ENCODE results near the gene PLA2G2C. TPM values are rescaled to one million over a fixed set of nuclear protein-coding genes. Genes with fewer than 3 reads are reported as not detected.
A peak's percentile ranks its signal among the peaks of the same experiment; 100 is the strongest.
"Not testable (repeated sequence)": the region's sequence is repeated elsewhere in the genome, so short reads cannot be mapped to it uniquely, and the experiment has no call there.

Gene PLA2G2C
- total and polyA plus RNA-seq, 2 experiments from 2014 or later, result not detected

DNA sequence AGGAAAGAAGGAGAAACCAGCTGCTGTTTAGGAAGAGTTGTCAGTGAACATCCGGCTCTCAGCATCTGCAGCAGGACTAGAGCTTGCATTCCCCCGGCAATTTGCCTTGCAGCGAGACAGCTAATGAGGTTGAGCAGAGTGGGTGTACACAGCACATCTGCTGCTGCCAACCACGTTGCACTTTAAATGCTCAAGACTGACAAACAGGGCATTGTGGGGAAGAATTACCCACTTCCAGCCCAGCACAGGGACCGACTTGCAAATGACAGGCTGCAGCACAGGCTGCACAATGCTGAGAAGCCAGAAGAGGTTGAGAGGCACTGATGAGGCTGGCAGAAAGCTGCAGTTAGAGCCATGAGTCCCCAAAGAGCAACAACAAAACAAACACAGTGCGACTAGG, 47.5 kb upstream of the PLA2G2C start:
- no peaks in the 10 kb centered on the region for H3K27me3 ChIP-seq (ENCODE audit: insufficient read depth)
- H3K79me2 ChIP-seq (replicated peaks; ENCODE audit: insufficient read depth), result no peaks in the 10 kb centered on the region
- no peaks in the 10 kb centered on the region for H3F3A ChIP-seq (replicated peaks; ENCODE audit: low read depth)
- peak overlapping the region; percentile 90 for H2AFZ ChIP-seq
- H4K20me1 ChIP-seq (replicated peaks; ENCODE audit: insufficient read depth), result no peaks in the 10 kb centered on the region
- peak; percentile 31; the same call in 1 of the 3 replicates for ATAC-seq
- Mint-ChIP-seq H3K27me3 (ENCODE audit: insufficient read depth, low read depth, poor library complexity) (peaks cover 4% of the 10 kb centered on the region), H3K4me3 (no peak overlapping the region), H3K27ac (no peak overlapping the region), H3K4me1 (peaks cover 18% of the 10 kb centered on the region), H3K9me3 (no peaks in the 10 kb centered on the region), H3K36me3 (ENCODE audit: low read depth) (no peaks in the 10 kb centered on the region)
- no peaks in the 10 kb centered on the region for H3K4me1 ChIP-seq (ENCODE audit: insufficient read depth)
- no peaks in the 10 kb centered on the region for H3K36me3 ChIP-seq (ENCODE audit: insufficient read depth)
- DNase-seq (ENCODE audit: low spot score), result no peak
- no peak for TF ChIP-seq CREB1 (CRISPR knock-in tag; IDR thresholded peaks at IDR 0.05; ENCODE audit: low read depth)
- no peak for TF ChIP-seq ZNF114 (CRISPR knock-in tag; IDR thresholded peaks at IDR 0.05)
- H3K4me2 ChIP-seq, result no peak overlapping the region
- no peak overlapping the region for H3K27ac ChIP-seq (ENCODE audit: low read depth)
- no peak overlapping the region for H3K4me3 ChIP-seq
- no peaks in the 10 kb centered on the region for H3K9me2 ChIP-seq (ENCODE audit: insufficient read depth)

DNA sequence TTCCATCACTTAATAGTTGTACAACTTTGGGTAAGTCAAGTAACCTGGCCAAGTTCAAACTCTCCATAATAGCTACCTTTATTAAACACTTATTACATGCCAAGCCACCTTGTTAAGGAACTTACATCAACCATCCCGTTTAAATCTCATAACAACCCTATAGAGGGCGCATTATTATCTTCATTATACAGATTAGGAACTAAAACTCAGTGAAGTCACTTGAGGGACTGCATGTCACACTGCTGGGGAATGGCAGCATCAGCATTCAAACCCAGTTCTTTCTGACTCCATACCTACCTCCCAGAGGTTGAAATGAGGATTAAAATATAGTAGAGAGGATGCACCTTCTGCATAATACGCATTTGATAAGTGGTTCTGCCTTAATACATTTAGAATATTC, 47.1 kb upstream of the PLA2G2C start:
- H3K27ac ChIP-seq (ENCODE audit: low read depth), result no peak overlapping the region
- no peaks in the 10 kb centered on the region for H3K79me2 ChIP-seq (replicated peaks; ENCODE audit: insufficient read depth)
- DNase-seq (ENCODE audit: low spot score) (peak; percentile 73), ATAC-seq (peak; percentile 77)
- H3K27me3 Mint-ChIP-seq (ENCODE audit: insufficient read depth, low read depth, poor library complexity), result peaks cover 6% of the 10 kb centered on the region
- H3K4me3 ChIP-seq, result no peak overlapping the region
- H3K27ac Mint-ChIP-seq, result no peak overlapping the region
- H3K9me3 Mint-ChIP-seq, result no peaks in the 10 kb centered on the region
- H3K36me3 Mint-ChIP-seq (ENCODE audit: low read depth), result no peaks in the 10 kb centered on the region
- no peak overlapping the region for H3K4me2 ChIP-seq
- H3K36me3 ChIP-seq (ENCODE audit: insufficient read depth), result no peaks in the 10 kb centered on the region
- TF ChIP-seq, protein P1, sequence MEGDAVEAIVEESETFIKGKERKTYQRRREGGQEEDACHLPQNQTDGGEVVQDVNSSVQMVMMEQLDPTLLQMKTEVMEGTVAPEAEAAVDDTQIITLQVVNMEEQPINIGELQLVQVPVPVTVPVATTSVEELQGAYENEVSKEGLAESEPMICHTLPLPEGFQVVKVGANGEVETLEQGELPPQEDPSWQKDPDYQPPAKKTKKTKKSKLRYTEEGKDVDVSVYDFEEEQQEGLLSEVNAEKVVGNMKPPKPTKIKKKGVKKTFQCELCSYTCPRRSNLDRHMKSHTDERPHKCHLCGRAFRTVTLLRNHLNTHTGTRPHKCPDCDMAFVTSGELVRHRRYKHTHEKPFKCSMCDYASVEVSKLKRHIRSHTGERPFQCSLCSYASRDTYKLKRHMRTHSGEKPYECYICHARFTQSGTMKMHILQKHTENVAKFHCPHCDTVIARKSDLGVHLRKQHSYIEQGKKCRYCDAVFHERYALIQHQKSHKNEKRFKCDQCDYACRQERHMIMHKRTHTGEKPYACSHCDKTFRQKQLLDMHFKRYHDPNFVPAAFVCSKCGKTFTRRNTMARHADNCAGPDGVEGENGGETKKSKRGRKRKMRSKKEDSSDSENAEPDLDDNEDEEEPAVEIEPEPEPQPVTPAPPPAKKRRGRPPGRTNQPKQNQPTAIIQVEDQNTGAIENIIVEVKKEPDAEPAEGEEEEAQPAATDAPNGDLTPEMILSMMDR (conservative IDR thresholded peaks at IDR 0.05; ENCODE audit: low read depth in 2 of 2), result peak; percentile 51 to 56
- TF ChIP-seq CREB1 (CRISPR knock-in tag; IDR thresholded peaks at IDR 0.05; ENCODE audit: low read depth), result no peak
- TF ChIP-seq, protein P2, sequence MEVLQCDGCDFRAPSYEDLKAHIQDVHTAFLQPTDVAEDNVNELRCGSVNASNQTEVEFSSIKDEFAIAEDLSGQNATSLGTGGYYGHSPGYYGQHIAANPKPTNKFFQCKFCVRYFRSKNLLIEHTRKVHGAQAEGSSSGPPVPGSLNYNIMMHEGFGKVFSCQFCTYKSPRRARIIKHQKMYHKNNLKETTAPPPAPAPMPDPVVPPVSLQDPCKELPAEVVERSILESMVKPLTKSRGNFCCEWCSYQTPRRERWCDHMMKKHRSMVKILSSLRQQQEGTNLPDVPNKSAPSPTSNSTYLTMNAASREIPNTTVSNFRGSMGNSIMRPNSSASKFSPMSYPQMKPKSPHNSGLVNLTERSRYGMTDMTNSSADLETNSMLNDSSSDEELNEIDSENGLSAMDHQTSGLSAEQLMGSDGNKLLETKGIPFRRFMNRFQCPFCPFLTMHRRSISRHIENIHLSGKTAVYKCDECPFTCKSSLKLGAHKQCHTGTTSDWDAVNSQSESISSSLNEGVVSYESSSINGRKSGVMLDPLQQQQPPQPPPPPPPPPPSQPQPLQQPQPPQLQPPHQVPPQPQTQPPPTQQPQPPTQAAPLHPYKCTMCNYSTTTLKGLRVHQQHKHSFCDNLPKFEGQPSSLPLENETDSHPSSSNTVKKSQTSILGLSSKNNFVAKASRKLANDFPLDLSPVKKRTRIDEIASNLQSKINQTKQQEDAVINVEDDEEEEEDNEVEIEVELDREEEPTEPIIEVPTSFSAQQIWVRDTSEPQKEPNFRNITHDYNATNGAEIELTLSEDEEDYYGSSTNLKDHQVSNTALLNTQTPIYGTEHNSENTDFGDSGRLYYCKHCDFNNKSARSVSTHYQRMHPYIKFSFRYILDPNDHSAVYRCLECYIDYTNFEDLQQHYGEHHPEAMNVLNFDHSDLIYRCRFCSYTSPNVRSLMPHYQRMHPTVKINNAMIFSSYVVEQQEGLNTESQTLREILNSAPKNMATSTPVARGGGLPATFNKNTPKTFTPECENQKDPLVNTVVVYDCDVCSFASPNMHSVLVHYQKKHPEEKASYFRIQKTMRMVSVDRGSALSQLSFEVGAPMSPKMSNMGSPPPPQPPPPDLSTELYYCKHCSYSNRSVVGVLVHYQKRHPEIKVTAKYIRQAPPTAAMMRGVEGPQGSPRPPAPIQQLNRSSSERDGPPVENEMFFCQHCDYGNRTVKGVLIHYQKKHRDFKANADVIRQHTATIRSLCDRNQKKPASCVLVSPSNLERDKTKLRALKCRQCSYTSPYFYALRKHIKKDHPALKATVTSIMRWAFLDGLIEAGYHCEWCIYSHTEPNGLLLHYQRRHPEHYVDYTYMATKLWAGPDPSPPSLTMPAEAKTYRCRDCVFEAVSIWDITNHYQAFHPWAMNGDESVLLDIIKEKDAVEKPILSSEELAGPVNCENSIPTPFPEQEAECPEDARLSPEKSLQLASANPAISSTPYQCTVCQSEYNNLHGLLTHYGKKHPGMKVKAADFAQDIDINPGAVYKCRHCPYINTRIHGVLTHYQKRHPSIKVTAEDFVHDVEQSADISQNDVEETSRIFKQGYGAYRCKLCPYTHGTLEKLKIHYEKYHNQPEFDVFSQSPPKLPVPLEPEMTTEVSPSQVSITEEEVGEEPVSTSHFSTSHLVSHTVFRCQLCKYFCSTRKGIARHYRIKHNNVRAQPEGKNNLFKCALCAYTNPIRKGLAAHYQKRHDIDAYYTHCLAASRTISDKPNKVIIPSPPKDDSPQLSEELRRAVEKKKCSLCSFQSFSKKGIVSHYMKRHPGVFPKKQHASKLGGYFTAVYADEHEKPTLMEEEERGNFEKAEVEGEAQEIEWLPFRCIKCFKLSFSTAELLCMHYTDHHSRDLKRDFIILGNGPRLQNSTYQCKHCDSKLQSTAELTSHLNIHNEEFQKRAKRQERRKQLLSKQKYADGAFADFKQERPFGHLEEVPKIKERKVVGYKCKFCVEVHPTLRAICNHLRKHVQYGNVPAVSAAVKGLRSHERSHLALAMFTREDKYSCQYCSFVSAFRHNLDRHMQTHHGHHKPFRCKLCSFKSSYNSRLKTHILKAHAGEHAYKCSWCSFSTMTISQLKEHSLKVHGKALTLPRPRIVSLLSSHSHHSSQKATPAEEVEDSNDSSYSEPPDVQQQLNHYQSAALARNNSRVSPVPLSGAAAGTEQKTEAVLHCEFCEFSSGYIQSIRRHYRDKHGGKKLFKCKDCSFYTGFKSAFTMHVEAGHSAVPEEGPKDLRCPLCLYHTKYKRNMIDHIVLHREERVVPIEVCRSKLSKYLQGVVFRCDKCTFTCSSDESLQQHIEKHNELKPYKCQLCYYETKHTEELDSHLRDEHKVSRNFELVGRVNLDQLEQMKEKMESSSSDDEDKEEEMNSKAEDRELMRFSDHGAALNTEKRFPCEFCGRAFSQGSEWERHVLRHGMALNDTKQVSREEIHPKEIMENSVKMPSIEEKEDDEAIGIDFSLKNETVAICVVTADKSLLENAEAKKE (CRISPR knock-in tag; IDR thresholded peaks at IDR 0.05), result no peak
- TF ChIP-seq ZNF331 (CRISPR knock-in tag; IDR thresholded peaks at IDR 0.05; ENCODE audit: low read depth), result no peak
- no peak for TF ChIP-seq ZNF114 (CRISPR knock-in tag; IDR thresholded peaks at IDR 0.05)
- no peak for TF ChIP-seq NANOG (IDR thresholded peaks at IDR 0.05; ENCODE audit: borderline replicate concordance)
- TF ChIP-seq EZH2 (IDR thresholded peaks at IDR 0.05; ENCODE audit: low read depth, unreplicated experiment), result no peak
- no peak for TF ChIP-seq JUNB (IDR thresholded peaks at IDR 0.05; ENCODE audit: unreplicated experiment)
- TF ChIP-seq STAT1 (IDR thresholded peaks at IDR 0.05; ENCODE audit: unreplicated experiment), result no peak
- H3K9me2 ChIP-seq (ENCODE audit: insufficient read depth), result no peaks in the 10 kb centered on the region
- H3K4me1 ChIP-seq (ENCODE audit: insufficient read depth), result no peaks in the 10 kb centered on the region
- H4K20me1 ChIP-seq (replicated peaks; ENCODE audit: insufficient read depth), result no peaks in the 10 kb centered on the region
- H3K4me1 Mint-ChIP-seq, result peaks cover 18% of the 10 kb centered on the region
- no peaks in the 10 kb centered on the region for H3K27me3 ChIP-seq (ENCODE audit: insufficient read depth)
- H3F3A ChIP-seq (replicated peaks; ENCODE audit: low read depth), result no peaks in the 10 kb centered on the region
- no peak overlapping the region for H3K4me3 Mint-ChIP-seq
- H2AFZ ChIP-seq, result no peak overlapping the region

DNA sequence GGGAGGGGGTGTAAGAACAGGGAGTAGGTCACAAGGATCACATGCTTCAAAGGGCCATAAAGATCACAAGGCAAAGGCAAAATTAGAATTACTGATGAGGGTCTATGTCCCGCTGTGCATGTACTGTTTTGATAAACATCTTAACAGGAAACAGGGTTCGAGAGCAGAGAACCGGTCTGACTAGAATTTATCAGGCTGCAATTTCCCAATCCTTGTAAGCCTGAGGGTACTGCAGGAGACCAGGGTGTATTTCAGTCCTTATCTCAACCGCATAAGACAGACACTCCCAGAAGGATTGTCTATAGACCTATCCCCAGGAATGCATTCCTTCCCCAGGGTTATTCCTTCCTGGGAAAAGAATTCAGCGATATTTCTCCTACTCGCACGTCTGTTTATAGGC, 46.2 kb upstream of the PLA2G2C start:
- not testable (repeated sequence) for H3K27ac ChIP-seq (ENCODE audit: low read depth); H3K27me3 Mint-ChIP-seq (ENCODE audit: insufficient read depth, low read depth, poor library complexity); H3K4me1 ChIP-seq (ENCODE audit: insufficient read depth); DNase-seq (ENCODE audit: low spot score); H3K4me3 Mint-ChIP-seq; H3K79me2 ChIP-seq (replicated peaks; ENCODE audit: insufficient read depth); H3K9me3 Mint-ChIP-seq; H4K20me1 ChIP-seq (replicated peaks; ENCODE audit: insufficient read depth); H3F3A ChIP-seq (replicated peaks; ENCODE audit: low read depth); H3K4me2 ChIP-seq; H2AFZ ChIP-seq; H3K36me3 Mint-ChIP-seq (ENCODE audit: low read depth); H3K9me2 ChIP-seq (ENCODE audit: insufficient read depth); H3K27me3 ChIP-seq (ENCODE audit: insufficient read depth); ATAC-seq; H3K27ac Mint-ChIP-seq; H3K4me3 ChIP-seq; H3K36me3 ChIP-seq (ENCODE audit: insufficient read depth)
- peaks cover 21% of the 10 kb centered on the region for H3K4me1 Mint-ChIP-seq
